Neuronal stem cell (in vitro differentiated cells): Measurements from ENCODE around the gene NOC4L.

Source experiments
- DNase-seq: peaks from one replicate; pipeline ENCODE4 v3.0.0-alpha.2; 2013; ENCODE audit warnings: low spot score
- H2AFZ ChIP-seq: one replicate; pipeline ENCODE4 v1.6.1; 2013; ENCODE audit warnings: mild to moderate bottlenecking, low read length, inconsistent platforms
- H2AK5ac ChIP-seq: 2 replicates; pipeline ENCODE4 v1.6.1; 2013; ENCODE audit warnings: low read depth, mild to moderate bottlenecking, inconsistent platforms, low read length, moderate library complexity, mixed read lengths
- H2BK120ac ChIP-seq: 2 replicates; pipeline ENCODE4 v1.6.1; 2013; ENCODE audit warnings: low read depth, mild to moderate bottlenecking, inconsistent platforms, low read length, moderate library complexity, mixed read lengths
- H2BK12ac ChIP-seq: one replicate; pipeline ENCODE4 v1.6.1; 2013; ENCODE audit warnings: low read length, inconsistent platforms
- H2BK15ac ChIP-seq: 2 replicates; pipeline ENCODE4 v1.6.1; 2013; ENCODE audit warnings: mild to moderate bottlenecking, low read length, inconsistent platforms, mixed read lengths
- H2BK5ac ChIP-seq: one replicate; pipeline ENCODE4 v1.6.1; 2013; ENCODE audit warnings: inconsistent platforms, mild to moderate bottlenecking, low read length, moderate library complexity
- H3K14ac ChIP-seq: one replicate; pipeline ENCODE4 v1.6.1; 2013; ENCODE audit warnings: low read length, inconsistent platforms
- H3K18ac ChIP-seq: 2 replicates; pipeline ENCODE4 v1.6.1; 2013; ENCODE audit warnings: low read length, inconsistent platforms
- H3K23ac ChIP-seq: 2 replicates; pipeline ENCODE4 v1.6.1; 2013; ENCODE audit warnings: low read depth, mild to moderate bottlenecking, mixed read lengths, low read length, inconsistent platforms; ENCODE audit not compliant: poor library complexity
- H3K27ac ChIP-seq: replicated peaks from 3 replicates; pipeline ENCODE4 v1.5.1; 2013; ENCODE audit warnings: low read length, inconsistent platforms
- H3K27me3 ChIP-seq, 3 experiments: 2 replicates each; pipeline ENCODE4 v1.6.1; 2013; ENCODE audit warnings: low read length in 3 of 3, mild to moderate bottlenecking in 2 of 3, inconsistent platforms in 1 of 3, low read depth in 1 of 3, mixed read lengths in 1 of 3, moderate library complexity in 1 of 3; ENCODE audit not compliant: control insufficient read depth in 3 of 3, insufficient read depth in 3 of 3
- H3K36me3 ChIP-seq, 2 donors: replicated peaks in 1 of 2; 2 replicates each; pipeline ENCODE4 v1.6.1; 2013; ENCODE audit warnings: low read length in 2 of 2; ENCODE audit not compliant: control insufficient read depth in 2 of 2, insufficient read depth in 2 of 2
- H3K4ac ChIP-seq: 2 replicates; pipeline ENCODE4 v1.6.1; 2013; ENCODE audit warnings: inconsistent platforms, mild to moderate bottlenecking, low read length, moderate library complexity
- H3K4me1 ChIP-seq, 2 donors: 1 replicate in 1 of 2; 2 replicates in 1 of 2; pipeline ENCODE4 v1.6.1; 2013; ENCODE audit warnings: low read length in 2 of 2, low read depth in 1 of 2; ENCODE audit not compliant: control insufficient read depth in 2 of 2, insufficient read depth in 1 of 2
- H3K4me2 ChIP-seq: one replicate; pipeline ENCODE4 v1.6.1; 2013; ENCODE audit warnings: mild to moderate bottlenecking, low read length, inconsistent platforms; ENCODE audit not compliant: insufficient read depth, poor library complexity, severe bottlenecking
- H3K4me3 ChIP-seq, 2 donors: 2 replicates each; pipeline ENCODE4 v1.5.1; 2013; ENCODE audit warnings: low read length in 2 of 2, mild to moderate bottlenecking in 2 of 2, inconsistent platforms in 1 of 2, moderate library complexity in 1 of 2
- H3K79me1 ChIP-seq: one replicate; pipeline ENCODE4 v1.6.1; 2013; ENCODE audit warnings: low read depth, mild to moderate bottlenecking, inconsistent platforms, low read length, moderate library complexity
- H3K9ac ChIP-seq: one replicate; pipeline ENCODE4 v1.6.1; 2013; ENCODE audit warnings: mild to moderate bottlenecking, low read depth, low read length, inconsistent platforms; ENCODE audit not compliant: poor library complexity
- H3K9me3 ChIP-seq, 2 donors: replicated peaks in 1 of 2; 2 replicates each; pipeline versions ENCODE3 to v1.6.1; 2013; ENCODE audit warnings: low read length in 2 of 2, mild to moderate bottlenecking in 2 of 2, inconsistent platforms in 1 of 2, low read depth in 1 of 2, mixed read lengths in 1 of 2, moderate library complexity in 1 of 2; ENCODE audit not compliant: control insufficient read depth in 2 of 2, insufficient read depth in 1 of 2
- H4K8ac ChIP-seq: one replicate; pipeline ENCODE4 v1.6.1; 2013; ENCODE audit warnings: low read depth, mild to moderate bottlenecking, inconsistent platforms, low read length, moderate library complexity
- H4K91ac ChIP-seq: one replicate; pipeline ENCODE4 v1.6.1; 2013; ENCODE audit warnings: low read length, low read depth, mild to moderate bottlenecking, inconsistent platforms; ENCODE audit not compliant: poor library complexity
- WGBS, 2 donors: extraction: QIAGEN DNeasy Blood & Tissue Kit; methylation state at CpG; one replicate each; pipeline ENCODE4 v1.1.7; 2013; ENCODE audit warnings: missing lambda C conversion rate in 2 of 2, mixed read lengths in 1 of 2; ENCODE audit not compliant: insufficient read length in 2 of 2, insufficient replicate concordance in 1 of 2; ENCODE audit errors: extremely low coverage in 2 of 2; 5-methylcytosine and 5-hydroxymethylcytosine counted together

The NOC4L gene

GRCh38 chr12:132105467-132105866, 38.8 kb upstream of the NOC4L start:
- Histone ChIP-seq H3K4me2 (no peak overlapping the region), H3K18ac (no peak overlapping the region), H3K27ac (no peak overlapping the region), H2AFZ (no peak overlapping the region), H3K4me3 (no peak overlapping the region), H2BK120ac (no peak overlapping the region), H4K91ac (no peak overlapping the region), H3K14ac (no peak overlapping the region), H3K27me3 (no peaks in the 10 kb centered on the region), H3K9ac (peak overlapping the region; percentile 21), H3K79me1 (peaks cover 1% of the 10 kb centered on the region), H2BK15ac (no peak overlapping the region), H4K8ac (no peak overlapping the region), H2BK12ac (no peak overlapping the region), H3K9me3 (no peaks in the 10 kb centered on the region), H3K4ac (no peak overlapping the region), H3K23ac (peak overlapping the region; percentile 85), H2AK5ac (no peak overlapping the region), H3K4me1 (peaks cover 7 to 8% of the 10 kb centered on the region in 2 donors), H2BK5ac (no peak overlapping the region), H3K36me3 (peaks cover 10 to 40% of the 10 kb centered on the region in 2 donors)
- WGBS, 2 donors = no CpG with 5 or more reads among the region's 6 CpGs
- DNase-seq = no peak

DNA sequence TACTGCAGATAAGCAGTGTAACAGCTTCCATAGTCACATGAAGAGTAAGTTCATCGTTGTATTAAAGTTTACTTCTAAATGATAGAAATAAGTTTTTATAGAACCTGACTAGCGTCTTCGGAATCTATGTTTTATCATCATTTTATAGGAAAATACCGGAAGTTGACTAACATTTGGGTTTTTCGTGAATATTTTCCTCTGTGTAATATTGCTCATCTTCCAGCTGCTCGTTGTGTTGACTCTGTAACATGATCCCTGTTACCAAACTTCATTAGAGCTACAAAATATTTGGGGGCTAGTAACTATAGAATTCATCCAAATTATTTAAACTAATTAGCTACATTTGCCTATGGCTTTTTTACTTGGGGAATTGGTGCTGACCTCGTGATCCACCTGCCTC, 37.3 kb upstream of the NOC4L start:
- no peak overlapping the region for H3K4me2 ChIP-seq
- H3K4me3 ChIP-seq = no peak overlapping the region
- H2BK5ac ChIP-seq = no peak overlapping the region
- H3K4me1 ChIP-seq = peaks cover 7 to 8% of the 10 kb centered on the region in 2 donors
- no peak overlapping the region for H3K23ac ChIP-seq
- H3K9me3 ChIP-seq = no peaks in the 10 kb centered on the region
- no peak overlapping the region for H3K14ac ChIP-seq
- no peak overlapping the region for H2BK120ac ChIP-seq
- H3K18ac ChIP-seq = no peak overlapping the region
- no peak overlapping the region for H4K91ac ChIP-seq
- no peak overlapping the region for H3K4ac ChIP-seq
- WGBS, 2 donors = no CpG with 5 or more reads among the region's 7 CpGs
- H3K27me3 ChIP-seq = no peaks in the 10 kb centered on the region
- no peak overlapping the region for H2AFZ ChIP-seq
- no peak overlapping the region for H3K27ac ChIP-seq
- no peaks in the 10 kb centered on the region for H3K79me1 ChIP-seq
- no peak overlapping the region for H4K8ac ChIP-seq
- no peak overlapping the region for H2BK12ac ChIP-seq
- no peak overlapping the region for H3K9ac ChIP-seq
- no peak overlapping the region for H2BK15ac ChIP-seq
- no peak for DNase-seq
- no peak overlapping the region for H2AK5ac ChIP-seq
- peaks cover 15 to 49% of the 10 kb centered on the region in 2 donors for H3K36me3 ChIP-seq

GRCh38 chr12:132108211-132108832, 35.9 kb upstream of the NOC4L start:
- no CpG with 5 or more reads among the region's 16 CpGs for WGBS, 2 donors
- H2BK12ac ChIP-seq = no peak overlapping the region
- no peaks in the 10 kb centered on the region for H3K27me3 ChIP-seq
- H3K4me1 ChIP-seq = peaks cover 7% of the 10 kb centered on the region in 2 donors
- H3K9me3 ChIP-seq = no peaks in the 10 kb centered on the region
- H2BK120ac ChIP-seq = no peak overlapping the region
- H3K4me3 ChIP-seq = no peak overlapping the region
- no peak overlapping the region for H4K8ac ChIP-seq
- no peak overlapping the region for H2BK5ac ChIP-seq
- DNase-seq = peak; percentile 15
- no peaks in the 10 kb centered on the region for H3K79me1 ChIP-seq
- H2AFZ ChIP-seq = no peak overlapping the region
- peak overlapping the region; percentile 36 for H3K27ac ChIP-seq
- H2BK15ac ChIP-seq = no peak overlapping the region
- H3K9ac ChIP-seq = no peak overlapping the region
- no peak overlapping the region for H3K4me2 ChIP-seq
- H2AK5ac ChIP-seq = no peak overlapping the region
- no peak overlapping the region for H3K23ac ChIP-seq
- no peak overlapping the region for H4K91ac ChIP-seq
- H3K18ac ChIP-seq = peak overlapping the region; percentile 65
- no peak overlapping the region for H3K14ac ChIP-seq
- no peak overlapping the region for H3K4ac ChIP-seq
- peaks cover 15 to 51% of the 10 kb centered on the region in 2 donors for H3K36me3 ChIP-seq

DNA sequence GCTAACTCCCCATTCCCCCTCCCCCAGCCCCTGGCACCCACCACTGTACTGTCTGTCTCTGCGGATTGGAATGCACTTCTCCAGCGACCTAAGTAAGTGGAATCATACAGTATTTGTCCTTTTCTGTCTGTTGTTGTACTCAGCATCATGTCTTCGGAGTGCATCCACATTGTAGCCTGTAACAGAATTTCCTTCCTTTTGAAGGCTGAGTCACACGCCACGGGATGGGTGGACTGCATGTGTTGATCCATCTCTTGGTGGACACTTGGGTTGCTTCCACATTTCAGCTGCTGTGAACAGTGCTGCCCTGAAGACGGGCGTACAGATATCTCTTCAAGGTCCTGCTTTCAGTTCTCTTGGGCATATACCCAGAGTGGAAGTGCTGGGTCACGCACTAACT, 34.5 kb upstream of the NOC4L start:
- no peak overlapping the region for H2BK15ac ChIP-seq
- peaks cover 5 to 7% of the 10 kb centered on the region in 2 donors for H3K4me1 ChIP-seq
- no peak overlapping the region for H3K27ac ChIP-seq
- no peak overlapping the region for H4K91ac ChIP-seq
- no peak overlapping the region for H3K18ac ChIP-seq
- H3K23ac ChIP-seq = no peak overlapping the region
- no peak overlapping the region for H3K4me2 ChIP-seq
- no peaks in the 10 kb centered on the region for H3K27me3 ChIP-seq
- DNase-seq = no peak
- no peak overlapping the region for H2BK12ac ChIP-seq
- peaks cover 22 to 61% of the 10 kb centered on the region in 2 donors for H3K36me3 ChIP-seq
- H3K9ac ChIP-seq = no peak overlapping the region
- H2BK5ac ChIP-seq = no peak overlapping the region
- H2BK120ac ChIP-seq = no peak overlapping the region
- H3K14ac ChIP-seq = no peak overlapping the region
- no peak overlapping the region for H4K8ac ChIP-seq
- no peaks in the 10 kb centered on the region for H3K79me1 ChIP-seq
- H3K9me3 ChIP-seq = no peaks in the 10 kb centered on the region
- H2AFZ ChIP-seq = no peak overlapping the region
- no CpG with 5 or more reads among the region's 8 CpGs for WGBS, 2 donors
- no peak overlapping the region for H3K4ac ChIP-seq
- no peak overlapping the region for H2AK5ac ChIP-seq
- H3K4me3 ChIP-seq = no peak overlapping the region
